Psoas muscle (tissue), 8 donors: ENCODE data around the gene RBMS3. TPM values are rescaled to one million over a fixed set of nuclear protein-coding genes. Genes with fewer than 3 reads are reported as not detected.

Experiments used
- ATAC-seq, 4 donors: fragments of 200-7000 bp; cut with Tn5 transposase; one replicate each; pipeline ENCODE4 v1.9.1; 2020; ENCODE audit warnings: moderate library complexity in 3 of 4, mild to moderate bottlenecking in 2 of 4
- DNase-seq, 2 donors: peaks; one replicate each; pipeline ENCODE4 v3.0.0-alpha.2; 2020
- H3K27ac ChIP-seq: fragments of 200-600 bp; one replicate; pipeline ENCODE4 v1.8.0; 2022
- H3K27me3 ChIP-seq, 3 donors: fragments of 200-600 bp in 1 of 3; one replicate each; pipeline versions ENCODE4 v1.6.1 to v1.8.0; 2013 to 2022; ENCODE audit warnings: low read length in 2 of 3, mild to moderate bottlenecking in 2 of 3, moderate library complexity in 1 of 3; ENCODE audit not compliant: insufficient read depth in 3 of 3
- H3K36me3 ChIP-seq, 2 donors: fragments of 200-600 bp in 1 of 2; one replicate each; pipeline versions ENCODE4 v1.6.1 to v1.8.0; 2013 to 2022; ENCODE audit warnings: low read depth in 1 of 2, mild to moderate bottlenecking in 1 of 2, moderate library complexity in 1 of 2; ENCODE audit not compliant: insufficient read depth in 1 of 2
- H3K4me1 ChIP-seq: fragments of 200-600 bp; one replicate; pipeline ENCODE4 v1.8.0; 2022
- H3K4me3 ChIP-seq: fragments of 200-600 bp; one replicate; pipeline ENCODE4 v1.8.0; 2022; ENCODE audit warnings: mild to moderate bottlenecking
- H3K9me3 ChIP-seq: fragments of 200-600 bp; one replicate; pipeline ENCODE4 v1.8.0; 2022
- WGBS, 3 donors: extraction: QIAGEN DNeasy Blood & Tissue Kit; methylation state at CpG; one replicate each; pipeline versions ENCODE4 v1.1.6 to v1.1.7; 2013; 5-methylcytosine and 5-hydroxymethylcytosine counted together
- intact Hi-C, 2 donors: fragments of 100-400 bp; cut with DNase I; formaldehyde crosslinking; loops; one replicate each; pipeline versions ENCODE4 v1.11.0 to v1.14.2; 2022
- polyA plus RNA-seq, 3 donors: library from polyadenylated mRNA; stranded (reverse); fragments of 200-250 nt; gene quantifications; one replicate each; pipeline ENCODE4 v1.2.3, GENCODE V29; 2013
- total RNA-seq, 4 donors: library from RNA; stranded (reverse); fragmentation: NEBNext Ultra II Directional in 2 of 4; extraction: Animal tissue kit (Norgen Biotek cat#: 25700) in 2 of 4; gene quantifications; one replicate each; pipeline versions ENCODE4 v1.2.1 to v1.2.4, GENCODE V29; 2021 to 2023
- TF ChIP-seq, protein P1 (sequence below): fragments of 200-600 bp; IDR thresholded peaks from one replicate; pipeline ENCODE4 v1.8.0; 2022; ENCODE audit warnings: antibody characterized with exemption
- donor health status: healthy with polysubstance abuse.
- donor health status: DM: no; HTN: no; CAD: no; lungs with moderate emphysema.
- donor health status: Bipolar disorder and iron deficiency.
- donor health status: healthy.
- donor health status: DM: yes; HTN: yes; CAD: no.
- donor health status: DM: no; HTN: no; CAD: no.
- donor health status: DM: no; HTN: no; CAD: no.
- donor health status: DM: yes; HTN: yes; CAD: no.

The RBMS3 gene
- total and polyA plus RNA-seq, 7 donors = 3.8 to 34.5 (median 23.5) TPM

DNA sequence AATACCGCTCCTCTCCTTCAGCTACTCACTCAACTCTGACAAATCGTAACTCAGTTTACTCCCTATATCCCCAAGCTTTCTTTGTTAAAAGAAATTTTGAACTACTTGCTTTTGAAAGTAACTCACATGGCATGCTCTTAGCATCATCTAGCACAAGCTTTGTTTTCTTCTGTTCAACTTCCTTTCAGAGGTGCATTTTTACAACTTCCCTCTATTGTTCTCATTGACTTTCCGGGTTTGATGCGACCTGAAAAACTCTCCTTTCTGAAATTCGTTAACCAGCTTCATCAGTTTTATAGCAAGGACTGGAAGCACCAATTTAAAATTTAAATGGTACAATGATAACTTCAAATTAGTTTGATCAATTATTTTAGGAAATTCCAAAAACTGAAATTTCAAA lies 696.0 kb downstream of the RBMS3 start:
- Histone ChIP-seq H3K36me3 (no peaks in the 10 kb centered on the region), H3K27ac (no peak overlapping the region), H3K27me3 (no peaks in the 10 kb centered on the region), H3K4me3 (no peak overlapping the region), H3K4me1 (no peaks in the 10 kb centered on the region), H3K9me3 (peaks cover 6% of the 10 kb centered on the region)
- intact Hi-C loops = no loop called here
- 79 to 91% (median 83%) methylated on average over 5 of the region's 5 CpGs for WGBS, 3 donors
- TF ChIP-seq, protein P1, sequence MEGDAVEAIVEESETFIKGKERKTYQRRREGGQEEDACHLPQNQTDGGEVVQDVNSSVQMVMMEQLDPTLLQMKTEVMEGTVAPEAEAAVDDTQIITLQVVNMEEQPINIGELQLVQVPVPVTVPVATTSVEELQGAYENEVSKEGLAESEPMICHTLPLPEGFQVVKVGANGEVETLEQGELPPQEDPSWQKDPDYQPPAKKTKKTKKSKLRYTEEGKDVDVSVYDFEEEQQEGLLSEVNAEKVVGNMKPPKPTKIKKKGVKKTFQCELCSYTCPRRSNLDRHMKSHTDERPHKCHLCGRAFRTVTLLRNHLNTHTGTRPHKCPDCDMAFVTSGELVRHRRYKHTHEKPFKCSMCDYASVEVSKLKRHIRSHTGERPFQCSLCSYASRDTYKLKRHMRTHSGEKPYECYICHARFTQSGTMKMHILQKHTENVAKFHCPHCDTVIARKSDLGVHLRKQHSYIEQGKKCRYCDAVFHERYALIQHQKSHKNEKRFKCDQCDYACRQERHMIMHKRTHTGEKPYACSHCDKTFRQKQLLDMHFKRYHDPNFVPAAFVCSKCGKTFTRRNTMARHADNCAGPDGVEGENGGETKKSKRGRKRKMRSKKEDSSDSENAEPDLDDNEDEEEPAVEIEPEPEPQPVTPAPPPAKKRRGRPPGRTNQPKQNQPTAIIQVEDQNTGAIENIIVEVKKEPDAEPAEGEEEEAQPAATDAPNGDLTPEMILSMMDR = no peak
- no peak for DNase-seq
- no peak for ATAC-seq

DNA sequence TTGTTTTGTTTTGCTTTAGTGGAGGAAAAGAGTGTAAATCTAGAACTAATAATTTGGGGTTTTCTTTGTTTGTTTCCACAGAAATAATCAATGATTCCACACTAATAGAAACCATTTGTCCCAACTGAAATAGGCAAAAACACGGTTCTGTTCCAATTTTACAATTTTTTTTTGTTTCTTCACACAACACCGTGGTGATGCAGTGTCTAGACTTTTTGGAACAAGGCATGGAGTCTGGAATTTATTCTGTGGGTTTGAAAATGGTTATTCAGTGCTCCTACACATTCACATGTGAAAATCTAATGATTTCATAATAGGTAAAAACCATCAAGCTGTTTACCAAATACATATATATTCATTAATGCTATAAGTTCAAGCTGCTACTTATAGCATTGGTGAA lies 696.5 kb downstream of the RBMS3 start:
- WGBS, 3 donors = 21 to 38% (median 26%) methylated on average over 2 of the region's 2 CpGs
- TF ChIP-seq, protein P1 = no peak

DNA sequence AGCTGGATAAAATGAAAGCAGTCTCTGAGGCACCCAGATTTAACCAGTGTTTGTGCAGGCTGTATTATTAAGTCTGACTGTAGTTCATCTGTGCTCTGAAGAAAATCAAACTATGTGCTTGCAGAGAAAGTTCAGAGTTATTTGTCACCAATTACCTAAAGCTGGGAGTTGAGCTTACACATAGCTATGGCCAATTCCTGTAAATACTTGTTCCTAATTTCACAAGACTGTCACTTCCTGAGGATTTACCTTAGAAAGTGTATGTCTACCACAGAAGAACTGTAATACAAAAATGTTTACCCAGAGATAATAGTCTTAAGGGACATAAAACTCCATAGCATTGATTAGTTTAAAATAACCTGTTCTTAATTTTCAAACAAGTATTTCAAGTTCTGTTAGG lies 697.2 kb downstream of the RBMS3 start:
- DNase-seq (no peak), ATAC-seq (no peak)
- Histone ChIP-seq H3K4me1 (no peaks in the 10 kb centered on the region), H3K4me3 (no peak overlapping the region), H3K27me3 (no peaks in the 10 kb centered on the region), H3K36me3 (no peaks in the 10 kb centered on the region), H3K27ac (no peak overlapping the region), H3K9me3 (peaks cover 14% of the 10 kb centered on the region)
- intact Hi-C loops = no loop called here
- TF ChIP-seq, protein P1 = no peak

More for the DNA sequence above, 696.5 kb downstream of the RBMS3 start:
- no peak for DNase-seq
- Histone ChIP-seq H3K4me3 (no peak overlapping the region), H3K36me3 (no peaks in the 10 kb centered on the region), H3K4me1 (no peaks in the 10 kb centered on the region), H3K27ac (no peak overlapping the region), H3K9me3 (peaks cover 11% of the 10 kb centered on the region), H3K27me3 (no peaks in the 10 kb centered on the region)
- no peak for ATAC-seq
- intact Hi-C loops = no loop called here

DNA sequence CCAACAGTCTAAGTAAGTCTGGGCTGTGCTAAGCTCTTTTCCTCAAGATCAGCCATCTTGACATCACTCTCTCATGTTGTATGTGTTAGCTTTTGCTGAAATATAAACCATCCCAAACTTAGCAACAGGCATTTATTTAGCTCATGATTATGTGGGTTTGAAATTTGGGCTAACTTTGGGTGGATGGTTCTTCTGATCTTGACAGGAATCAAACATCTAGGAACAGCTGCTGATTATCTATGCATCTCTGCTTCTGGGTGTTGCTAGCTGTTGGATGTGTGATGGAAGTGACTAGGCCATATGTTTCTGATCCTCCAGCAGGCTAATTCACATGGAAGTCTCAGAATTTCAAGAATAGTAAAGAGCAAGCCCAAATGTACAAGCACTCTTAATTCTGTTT lies 710.3 kb downstream of the RBMS3 start:
- H3K36me3 ChIP-seq = peaks cover 0 to 11% of the 10 kb centered on the region in 2 donors
- intact Hi-C loops = no loop called here
- ATAC-seq = no peak
- H3K4me3 ChIP-seq = no peak overlapping the region
- H3K27ac ChIP-seq = no peak overlapping the region
- no peaks in the 10 kb centered on the region for H3K4me1 ChIP-seq
- no peaks in the 10 kb centered on the region for H3K27me3 ChIP-seq
- no peaks in the 10 kb centered on the region for H3K9me3 ChIP-seq
- no peak for DNase-seq
- TF ChIP-seq, protein P1 = no peak

DNA sequence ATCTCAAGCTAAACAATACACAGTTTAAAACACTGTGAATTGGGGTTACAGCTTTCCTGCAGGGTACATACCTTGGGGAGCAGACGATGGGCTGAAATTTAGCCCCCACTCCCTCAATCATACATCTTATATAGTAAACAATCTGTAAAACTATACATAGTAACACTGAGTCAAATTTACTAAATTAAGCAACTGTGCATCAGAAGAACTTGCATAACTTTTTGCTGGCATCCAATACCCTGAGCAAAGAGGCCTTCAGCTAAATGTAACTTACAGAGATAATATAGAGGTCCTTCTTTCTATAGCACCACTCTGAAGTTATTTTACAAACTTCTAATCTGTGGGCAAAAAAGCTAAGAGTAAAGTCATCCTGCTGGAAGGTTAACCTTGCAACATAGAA lies 721.9 kb downstream of the RBMS3 start:
- no peak overlapping the region for H3K4me3 ChIP-seq
- H3K27me3 ChIP-seq = no peaks in the 10 kb centered on the region
- TF ChIP-seq, protein P1 = no peak
- no peaks in the 10 kb centered on the region for H3K36me3 ChIP-seq
- peaks cover 5% of the 10 kb centered on the region for H3K4me1 ChIP-seq
- WGBS, 3 donors = 26 to 47% (median 41%) methylated on average over 1 of the region's 1 CpG
- H3K27ac ChIP-seq = no peak overlapping the region
- H3K9me3 ChIP-seq = no peaks in the 10 kb centered on the region
- intact Hi-C loops = no loop called here
- DNase-seq = no peak
- peak in 3 of 4 donors; percentile 65 to 81 (median 78) for ATAC-seq
